ENCODE measurements around the gene PSMC4.
A peak's percentile ranks its signal among the peaks of the same experiment; 100 is the strongest.

The PSMC4 gene

DNA sequence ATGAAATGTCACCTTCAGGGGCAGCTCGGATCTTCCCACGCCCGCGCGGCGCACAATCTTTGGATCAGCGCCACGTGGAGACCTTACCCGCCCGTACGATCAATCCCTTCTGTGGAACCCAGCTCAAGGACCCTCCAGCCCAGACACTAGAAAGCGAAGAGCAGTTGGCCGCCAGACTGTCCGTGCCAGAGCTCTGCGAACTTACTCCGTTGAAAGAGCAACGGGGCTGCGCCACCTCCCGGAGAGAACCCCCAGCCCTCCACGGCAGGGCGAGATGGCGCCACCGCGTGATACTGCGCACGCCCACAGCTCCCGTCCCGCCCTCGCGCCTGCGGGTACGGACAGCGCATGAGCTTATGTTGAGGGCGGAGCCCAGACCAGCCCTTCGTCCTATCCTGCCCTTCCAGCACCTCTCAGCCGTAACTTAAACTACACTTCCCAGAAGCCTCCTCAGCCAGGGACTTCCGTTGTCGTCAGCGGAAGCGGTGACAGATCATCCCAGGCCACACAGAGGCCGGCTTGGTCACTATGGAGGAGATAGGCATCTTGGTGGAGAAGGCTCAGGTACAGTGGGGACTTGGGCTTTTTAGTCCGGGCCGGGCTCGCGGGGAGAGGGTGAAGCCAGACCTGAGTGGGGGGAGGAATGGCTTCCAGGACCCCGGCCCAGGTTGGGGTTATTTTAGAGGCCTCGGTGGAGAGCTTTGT is at the start of gene PSMC4:
TSS of gene PSMC4 (plus strand) at position 491 of the 705 bp plus-strand sequence. CDS start at position 529, 38 bp downstream.
- DNase-seq (ENCODE audit: low read depth in 1 of 2, low spot score in 1 of 2) = peak; percentile 97

DNA sequence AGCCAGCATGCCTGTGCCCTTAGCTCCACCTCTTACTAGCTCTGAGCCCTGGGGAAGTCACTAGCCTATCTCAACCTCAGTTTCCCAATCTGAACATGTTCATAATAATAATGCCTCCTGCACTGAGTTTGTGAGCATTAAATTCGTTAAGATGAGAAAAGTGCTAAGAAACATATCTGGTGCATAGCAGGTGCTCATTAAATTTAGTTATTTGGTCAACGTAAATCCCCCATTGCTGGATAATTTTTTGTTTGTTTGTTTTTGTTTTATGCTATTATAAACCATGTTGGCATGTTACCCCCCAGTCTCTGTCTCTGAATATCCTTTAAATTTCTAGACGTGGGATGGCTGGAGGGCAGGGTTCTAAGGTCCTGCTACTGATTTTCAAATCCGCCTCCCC is 47.1 kb upstream of the PSMC4 start:
- DNase-seq (ENCODE audit: low read depth in 1 of 2, low spot score in 1 of 2) = no peak

DNA sequence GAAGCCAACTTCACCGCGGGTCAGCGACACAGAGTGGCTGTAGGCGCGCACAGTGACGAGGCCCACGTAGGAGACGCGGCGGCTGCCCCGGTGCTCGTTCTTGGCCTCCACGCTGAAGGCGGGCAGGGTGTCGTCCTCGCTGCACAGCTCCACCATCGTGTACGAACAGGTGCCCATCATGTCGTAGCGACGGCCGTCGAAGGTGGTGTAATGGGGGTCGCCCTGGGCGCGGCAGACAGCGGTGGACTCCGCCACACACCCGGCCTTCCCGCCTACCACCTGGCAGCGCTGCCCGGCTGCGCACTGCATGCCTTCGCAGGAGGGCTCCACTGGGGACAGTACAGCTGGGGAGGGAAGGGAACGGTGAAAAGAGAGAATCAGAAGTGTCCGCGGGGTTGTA is 46.6 kb upstream of the PSMC4 start:
- DNase-seq (ENCODE audit: low read depth in 1 of 2, low spot score in 1 of 2) = no peak

- DNase-seq (ENCODE audit: low read depth in 1 of 2, low spot score in 1 of 2) = no peak
Observed at GRCh38 chr19:39924952-39925351, 46.0 kb upstream of the PSMC4 start.

GRCh38 chr19:39926170-39926760 is 44.7 kb upstream of the PSMC4 start:
- no peak for DNase-seq (ENCODE audit: low read depth in 1 of 2, low spot score in 1 of 2)

GRCh38 chr19:39927076-39927475 is 43.9 kb upstream of the PSMC4 start:
- no peak for DNase-seq (ENCODE audit: low read depth in 1 of 2, low spot score in 1 of 2)

GRCh38 chr19:39927524-39928356 is 43.2 kb upstream of the PSMC4 start:
- no peak for DNase-seq (ENCODE audit: low read depth in 1 of 2, low spot score in 1 of 2)

- no peak for DNase-seq (ENCODE audit: low read depth in 1 of 2, low spot score in 1 of 2)
Observed at GRCh38 chr19:39928357-39928725, 42.6 kb upstream of the PSMC4 start.

GRCh38 chr19:39929750-39930149 is 41.2 kb upstream of the PSMC4 start:
- no peak for DNase-seq (ENCODE audit: low read depth in 1 of 2, low spot score in 1 of 2)

- no peak for DNase-seq (ENCODE audit: low read depth in 1 of 2, low spot score in 1 of 2)
Observed at GRCh38 chr19:39934584-39935363, 36.2 kb upstream of the PSMC4 start, which contains the start of gene FCGBP. FCGBP (minus strand) TSS chr19:39934634.

DNA sequence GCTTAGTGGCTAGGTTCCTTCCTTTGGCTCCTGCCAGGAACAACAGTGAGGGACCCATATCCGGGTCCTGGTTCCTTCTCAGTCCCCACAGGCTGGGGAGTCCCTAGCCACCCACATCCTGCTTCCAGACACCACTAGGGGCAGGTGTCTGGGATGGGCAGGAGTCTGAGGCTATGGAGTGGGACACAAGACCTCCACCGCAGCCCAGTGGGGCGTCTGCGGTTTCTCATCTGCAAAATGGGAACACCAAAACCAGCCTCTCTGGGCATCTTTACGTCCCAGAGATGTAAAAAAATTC is 35.7 kb upstream of the PSMC4 start:
- DNase-seq (ENCODE audit: low read depth in 1 of 2, low spot score in 1 of 2) = no peak

DNA sequence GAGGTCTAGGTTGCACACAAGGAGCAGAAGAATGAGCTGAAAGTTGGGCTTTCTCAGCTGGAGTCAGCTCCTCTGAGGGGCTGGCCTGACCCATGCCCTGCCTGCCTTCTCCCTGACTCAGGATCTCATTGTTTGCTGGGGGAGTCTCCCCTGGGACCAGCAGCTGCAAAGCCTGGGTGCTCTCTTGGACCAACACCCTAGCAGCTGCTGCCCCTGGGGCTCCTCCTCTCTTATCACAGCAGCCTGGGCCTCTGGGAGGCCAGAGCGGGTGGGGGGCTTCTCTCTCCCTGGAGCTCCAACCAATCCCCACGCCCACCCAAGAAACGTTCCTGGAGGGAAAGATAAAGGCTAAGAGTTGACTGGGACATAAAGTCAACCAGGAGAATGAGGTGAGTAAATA is 34.9 kb upstream of the PSMC4 start:
- no peak for DNase-seq (ENCODE audit: low read depth in 1 of 2, low spot score in 1 of 2)

DNA sequence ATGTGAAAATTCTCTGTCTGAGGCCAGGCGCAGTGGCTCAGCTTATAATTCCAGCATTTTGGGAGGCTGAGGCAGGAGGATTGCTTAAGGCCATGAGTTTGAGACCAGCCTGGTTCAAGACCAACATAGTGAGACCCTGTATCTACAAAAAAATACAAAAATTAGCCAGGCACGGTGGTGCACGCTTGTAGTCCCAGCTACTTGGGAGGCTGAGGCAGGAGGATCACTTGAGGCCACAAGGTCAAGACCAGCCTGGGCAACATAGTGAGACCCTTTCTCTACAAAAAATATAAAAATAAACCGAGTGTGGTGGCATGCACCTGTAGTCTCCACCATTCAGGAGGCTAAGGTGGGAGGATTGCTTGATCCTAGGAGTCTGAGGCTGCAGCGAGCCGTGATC is 34.3 kb upstream of the PSMC4 start:
- no peak for DNase-seq (ENCODE audit: low read depth in 1 of 2, low spot score in 1 of 2)

DNA sequence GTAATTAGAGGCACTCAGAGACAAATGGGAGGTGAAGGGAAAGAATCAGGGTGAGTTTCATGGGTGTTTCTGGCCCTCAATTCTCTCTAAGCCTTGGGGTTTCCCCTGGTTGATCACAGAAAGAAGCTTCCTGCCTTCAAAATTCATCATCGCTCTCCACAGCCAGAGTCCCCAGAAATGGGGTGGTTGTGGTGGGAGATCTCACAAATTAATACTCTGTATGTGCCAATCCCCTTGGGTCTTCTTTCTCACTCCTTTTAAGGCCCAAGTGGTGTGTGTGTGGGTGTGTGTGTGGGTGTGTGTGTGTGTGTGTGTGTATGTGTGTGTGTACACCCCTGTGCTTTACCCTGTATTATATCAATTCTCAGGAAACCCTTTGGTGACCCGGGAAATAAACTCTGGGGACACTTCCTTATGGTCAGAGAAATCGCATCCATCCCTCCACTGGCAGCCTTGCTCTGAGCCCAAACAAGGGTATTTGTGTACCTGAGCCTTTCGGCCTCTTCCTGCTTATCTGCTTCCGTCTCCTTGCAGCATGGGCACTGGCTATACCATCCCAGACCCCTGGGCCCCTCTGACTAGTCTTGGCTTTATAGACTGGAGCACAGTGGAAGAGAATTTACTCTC is 33.8 kb upstream of the PSMC4 start:
- DNase-seq (ENCODE audit: low read depth in 1 of 2, low spot score in 1 of 2) = peak in 1 of 2 donors; percentile 50

DNA sequence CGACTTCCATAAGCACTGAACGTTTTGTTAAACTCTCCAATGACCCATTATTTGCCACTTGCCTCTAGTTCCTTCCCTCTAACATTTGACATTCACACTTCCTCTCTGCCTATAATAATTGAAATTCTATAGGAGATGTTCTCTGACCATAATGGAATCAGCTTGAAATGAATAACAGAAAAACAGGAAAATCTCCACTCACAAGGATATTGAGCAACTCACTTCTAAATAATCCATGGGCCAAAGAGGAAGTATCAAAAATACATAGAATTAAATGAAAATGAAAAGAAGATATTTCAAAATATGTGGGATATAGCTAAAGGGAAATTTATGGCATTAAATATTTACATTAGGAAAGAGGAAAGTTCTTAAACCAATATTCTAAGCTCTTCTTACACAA is 33.2 kb upstream of the PSMC4 start:
- no peak for DNase-seq (ENCODE audit: low read depth in 1 of 2, low spot score in 1 of 2)

GRCh38 chr19:39939556-39939955 is 31.4 kb upstream of the PSMC4 start:
- no peak for DNase-seq (ENCODE audit: low read depth in 1 of 2, low spot score in 1 of 2)

GRCh38 chr19:39940221-39940833 is 30.6 kb upstream of the PSMC4 start:
- no peak for DNase-seq (ENCODE audit: low read depth in 1 of 2, low spot score in 1 of 2)

GRCh38 chr19:39941151-39941550 is 29.8 kb upstream of the PSMC4 start:
- no peak for DNase-seq (ENCODE audit: low read depth in 1 of 2, low spot score in 1 of 2)

- peak in 1 of 2 donors; percentile 53 for DNase-seq (ENCODE audit: low read depth in 1 of 2, low spot score in 1 of 2)
Observed at GRCh38 chr19:39941615-39942365, 29.2 kb upstream of the PSMC4 start.

GRCh38 chr19:39942366-39942730 is 28.6 kb upstream of the PSMC4 start:
- DNase-seq (ENCODE audit: low read depth in 1 of 2, low spot score in 1 of 2) = no peak

Measured in activated CD4-positive, alpha-beta T cell treated with anti-CD3 and anti-CD28 coated beads, Interleukin-2, amount 50 U/mL, for 24 hours (primary cell).